ENCODE data around the gene SRF.

GRCh38 chr6:43170931-43171706 lies at the start of gene SRF:
- TF ChIP-seq EZH2 (IDR thresholded peaks at IDR 0.05; ENCODE audit: borderline replicate concordance, low read depth, low read length, severe bottlenecking) (no peak), CTCF (IDR thresholded peaks at IDR 0.05; ENCODE audit: extremely low read depth in 1 of 2, insufficient read depth in 1 of 2, low read depth in 1 of 2, low read length in 2 of 2) (peak; percentile 57 to 71), POLR2A (IDR thresholded peaks at IDR 0.05; ENCODE audit: low read depth, low read length) (no peak), MAX (IDR thresholded peaks at IDR 0.05; ENCODE audit: insufficient read depth, insufficient read length) (no peak)
